Endothelial cell of umbilical vein (primary cell): ENCODE results near the gene WDPCP. TPM values are rescaled to one million over a fixed set of nuclear protein-coding genes. Genes with fewer than 3 reads are reported as not detected.

Source experiments
- BruUV-seq: library from RNA; stranded (reverse); fragments of 400-500 nt; replicated peaks from 2 replicates; lab custom pipeline; 2021; lab: Mats Ljungman, UMichigan
- CTCF ChIA-PET: fragments of 300-600, 350-600 bp; sonication (Branson Sonifier 250); formaldehyde crosslinking; loops from one replicate; lab custom pipeline; 2021; ENCODE audit warnings: antibody characterized with exemption, inconsistent platforms; lab: Charles Lee
- POLR2A ChIA-PET: fragments of 300-600, 350-600 bp; sonication (Branson Sonifier 250); formaldehyde crosslinking; loops from one replicate; lab custom pipeline; 2021; ENCODE audit warnings: antibody characterized with exemption, inconsistent platforms; lab: Charles Lee
- DNase-seq: peaks from one replicate; pipeline ENCODE4 v3.0.0-alpha.2; 2011; ENCODE audit warnings: low read depth, low spot score
- FAIRE-seq: peaks from 2 replicates; lab custom pipeline; 2011; peaks lifted over from hg19 to GRCh38; lab: Jason Lieb, UNC
- H2AFZ ChIP-seq: 2 replicates; pipeline ENCODE4 v1.6.0; 2012; ENCODE audit warnings: low read depth, low read length, control low read depth, inconsistent platforms
- H3K27ac ChIP-seq: 2 replicates; pipeline ENCODE4 v1.5.1; 2011; ENCODE audit warnings: low read depth, mild to moderate bottlenecking, control low read depth, low read length, moderate library complexity; ENCODE audit not compliant: insufficient read depth
- H3K27me3 ChIP-seq, 2 experiments: 2 replicates each; pipeline versions ENCODE4 v1.6.0 to v1.6.1; 2011; ENCODE audit warnings: low read length in 2 of 2, mixed read lengths in 1 of 2; ENCODE audit not compliant: control insufficient read depth in 2 of 2, insufficient read depth in 2 of 2
- H3K36me3 ChIP-seq, 2 experiments: 2 replicates in 1 of 2; 3 replicates in 1 of 2; pipeline ENCODE4 v1.5.1; 2011; ENCODE audit warnings: low read length in 2 of 2, mild to moderate bottlenecking in 1 of 2, moderate library complexity in 1 of 2; ENCODE audit not compliant: control insufficient read depth in 2 of 2, insufficient read depth in 2 of 2; ENCODE audit errors: extremely low read depth in 1 of 2
- H3K4me1 ChIP-seq: 3 replicates; pipeline ENCODE4 v1.5.1; 2011; ENCODE audit warnings: mild to moderate bottlenecking, low read length; ENCODE audit not compliant: control insufficient read depth, insufficient read depth; ENCODE audit errors: extremely low read depth
- H3K4me2 ChIP-seq: 2 replicates; pipeline ENCODE4 v1.6.1; 2011; ENCODE audit warnings: low read length, control low read depth, mixed read lengths; ENCODE audit not compliant: insufficient read depth
- H3K4me3 ChIP-seq, 3 experiments: fragments of 200-600 bp in 1 of 3; sonication (generic), shearing (Covaris generic) in 1 of 3; replicated peaks in 1 of 3; 2 replicates each; pipeline ENCODE4 v1.5.1; 2011 to 2016; ENCODE audit warnings: control low read depth in 3 of 3, low read length in 3 of 3, mild to moderate bottlenecking in 2 of 3, inconsistent platforms in 1 of 3, low read depth in 1 of 3, moderate library complexity in 1 of 3; ENCODE audit not compliant: insufficient read depth in 1 of 3
- H3K79me2 ChIP-seq: 2 replicates; pipeline ENCODE4 v1.6.0; 2012; ENCODE audit warnings: low read length, inconsistent platforms; ENCODE audit not compliant: control insufficient read depth, insufficient read depth
- H3K9ac ChIP-seq: replicated peaks from 2 replicates; pipeline ENCODE3; 2011; ENCODE audit warnings: low read length, control low read depth; ENCODE audit not compliant: insufficient read depth; ENCODE audit errors: extremely low read depth
- H3K9me1 ChIP-seq: replicated peaks from 3 replicates; pipeline ENCODE4 v1.6.0; 2011; ENCODE audit warnings: mild to moderate bottlenecking, low read length; ENCODE audit not compliant: control insufficient read depth, insufficient read depth; ENCODE audit errors: extremely low read depth
- H3K9me3 ChIP-seq: replicated peaks from 2 replicates; pipeline ENCODE4 v1.5.1; 2012; ENCODE audit warnings: low read length, inconsistent platforms; ENCODE audit not compliant: control insufficient read depth, insufficient read depth
- H4K20me1 ChIP-seq: replicated peaks from 2 replicates; pipeline ENCODE3; 2011; ENCODE audit warnings: mild to moderate bottlenecking, low read length; ENCODE audit not compliant: control insufficient read depth, insufficient read depth; ENCODE audit errors: extremely low read depth
- CTCF ChIP-seq, 2 donors: IDR thresholded peaks; 1 replicate in 1 of 2; 2 replicates in 1 of 2; pipeline ENCODE4 v1.5.1; 2011; ENCODE audit warnings: low read length in 2 of 2, mild to moderate bottlenecking in 2 of 2, moderate library complexity in 2 of 2, control low read depth in 1 of 2, inconsistent platforms in 1 of 2, low read depth in 1 of 2; ENCODE audit not compliant: insufficient read depth in 1 of 2; ENCODE audit errors: extremely low read depth in 1 of 2
- EZH2 ChIP-seq: IDR thresholded peaks from 2 replicates; pipeline ENCODE4 v1.6.1; 2012; ENCODE audit warnings: borderline replicate concordance, low read depth, mild to moderate bottlenecking, moderate library complexity, low read length, inconsistent platforms; ENCODE audit not compliant: severe bottlenecking
- FOS ChIP-seq: IDR thresholded peaks from 2 replicates; pipeline ENCODE4 v1.6.1; 2011; ENCODE audit warnings: mild to moderate bottlenecking, low read length, moderate library complexity, borderline replicate concordance; ENCODE audit not compliant: insufficient read depth
- GATA2 ChIP-seq: IDR thresholded peaks from 2 replicates; pipeline ENCODE4 v1.7.0; 2011; ENCODE audit warnings: low read depth, mild to moderate bottlenecking, moderate library complexity, mixed read lengths, low read length; ENCODE audit not compliant: insufficient read length, insufficient read depth
- JUN ChIP-seq: IDR thresholded peaks from 2 replicates; pipeline ENCODE4 v1.6.1; 2011; ENCODE audit warnings: borderline replicate concordance, low read depth; ENCODE audit not compliant: insufficient read length, insufficient read depth
- MAX ChIP-seq: IDR thresholded peaks from 2 replicates; pipeline ENCODE4 v1.6.1; 2011; ENCODE audit not compliant: insufficient read depth, insufficient read length
- MYC ChIP-seq: IDR thresholded peaks from one replicate; pipeline ENCODE4 v1.6.1; 2011; ENCODE audit warnings: mild to moderate bottlenecking, low read depth, low read length
- POLR2A ChIP-seq: IDR thresholded peaks from 2 replicates; pipeline ENCODE4 v1.6.1; 2012; ENCODE audit warnings: low read depth, mild to moderate bottlenecking, control low read depth, low read length
- POLR2AphosphoS5 ChIP-seq: IDR thresholded peaks from 2 replicates; pipeline ENCODE4 v1.6.1; 2012; ENCODE audit warnings: low read depth, mild to moderate bottlenecking, control low read depth, low read length, moderate library complexity; ENCODE audit not compliant: insufficient read depth
- dilution Hi-C: fragments of 300-500 bp; cut with MboI; formaldehyde crosslinking; loops from one replicate; pipeline ENCODE4 v1.15.0; 2019; ENCODE audit warnings: low sequenced_read_pairs; ENCODE audit not compliant: extremely low pct_ligation_motif_present
- intact Hi-C: fragments of 100-400 bp; cut with micrococcal nuclease; formaldehyde crosslinking; loops from one replicate; pipeline ENCODE4 v1.10.0; 2022
- polyA plus RNA-seq, 4 experiments: library from polyadenylated mRNA; depleted of rRNA in 3 of 4; stranded (reverse) in 3 of 4; unstranded in 1 of 4; fragments of >200 nt; gene quantifications; 2 replicates each; pipeline versions ENCODE4 v1.2.1 to v1.2.3, GENCODE V29; 2011 to 2012; ENCODE audit warnings: missing spikeins in 1 of 4
- total RNA-seq: library from RNA; stranded (reverse); gene quantifications from 2 replicates; pipeline ENCODE4 v1.2.3, GENCODE V29; 2021

The WDPCP gene
- total and polyA plus RNA-seq, 2 donors (not counting 3 experiments of a cell fraction or from before 2014, with no cell fraction given) = 4.0 to 8.8 TPM

GRCh38 chr2:63484901-63485300 is 103.4 kb downstream of the WDPCP start:
- Histone ChIP-seq H4K20me1 (no peaks in the 10 kb centered on the region), H3K9me1 (no peaks in the 10 kb centered on the region), H3K4me1 (no peaks in the 10 kb centered on the region), H3K27ac (no peak overlapping the region), H3K9ac (no peak overlapping the region), H3K4me3 (no peak overlapping the region), H3K27me3 (no peaks in the 10 kb centered on the region), H2AFZ (no peak overlapping the region), H3K79me2 (no peaks in the 10 kb centered on the region), H3K9me3 (no peaks in the 10 kb centered on the region), H3K36me3 (no peaks in the 10 kb centered on the region), H3K4me2 (no peak overlapping the region)
- intact Hi-C loops (loop anchor here (5.0 kb wide), 3 partner anchors 423 to 1028 kb away; no protein-coding TSS in a partner anchor), dilution Hi-C loops (no loop called here)
- TF ChIP-seq FOS = no peak
- TF ChIP-seq CTCF (IDR thresholded peaks at IDR 0.05; ENCODE audit: extremely low read depth in 1 of 2, insufficient read depth in 1 of 2, low read depth in 1 of 2, low read length in 2 of 2) = no peak
- no peak for TF ChIP-seq GATA2
- TF ChIP-seq MYC = no peak
- no peak for TF ChIP-seq POLR2AphosphoS5
- TF ChIP-seq MAX = no peak
- TF ChIP-seq POLR2A = no peak
- TF ChIP-seq JUN = no peak
- TF ChIP-seq EZH2 = no peak
- no TSS peak for BruUV-seq
- FAIRE-seq = no peak
- CTCF ChIA-PET = interaction anchor here (1.2 to 1.6 kb wide), 2 partner anchors 59 to 1028 kb away, joined by 3 to 4 read pairs; no protein-coding TSS in a partner anchor
- DNase-seq = no peak
- POLR2A ChIA-PET = no interaction called here
